ENCODE measurements around the gene ATP5ME.

ATP5ME gene

DNA sequence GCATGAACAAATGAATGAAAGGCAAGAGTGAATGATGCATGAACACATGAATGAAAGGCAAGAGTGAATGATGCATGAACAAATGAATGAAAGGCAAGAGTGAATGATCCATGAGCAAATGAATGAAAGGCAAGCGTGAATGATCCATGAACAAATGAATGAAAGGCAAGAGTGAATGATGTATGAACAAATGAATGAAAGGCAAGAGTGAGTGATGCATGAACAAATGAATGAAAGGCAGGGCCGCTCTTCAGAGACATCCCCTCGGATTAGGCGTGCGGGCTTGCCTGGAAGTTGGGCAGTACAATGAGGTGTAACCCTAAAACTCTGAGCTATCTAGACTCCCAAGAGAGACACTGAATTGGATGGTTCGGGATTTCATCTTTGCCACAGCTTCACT, 35.3 kb upstream of the ATP5ME start:
- H4K20me1 ChIP-seq (ENCODE audit: low read depth, low read length), result no peaks in the 10 kb centered on the region; the same call in 1 of the 2 replicates
- no peak overlapping the region for H3K9ac ChIP-seq (ENCODE audit: low read length)
- no peaks in the 10 kb centered on the region for H3K9me3 ChIP-seq (ENCODE audit: insufficient read depth, low read length)
- no peak for TF ChIP-seq EZH2phosphoT487 (conservative IDR thresholded peaks at IDR 0.05; ENCODE audit: low read length)
- TF ChIP-seq, protein P1, sequence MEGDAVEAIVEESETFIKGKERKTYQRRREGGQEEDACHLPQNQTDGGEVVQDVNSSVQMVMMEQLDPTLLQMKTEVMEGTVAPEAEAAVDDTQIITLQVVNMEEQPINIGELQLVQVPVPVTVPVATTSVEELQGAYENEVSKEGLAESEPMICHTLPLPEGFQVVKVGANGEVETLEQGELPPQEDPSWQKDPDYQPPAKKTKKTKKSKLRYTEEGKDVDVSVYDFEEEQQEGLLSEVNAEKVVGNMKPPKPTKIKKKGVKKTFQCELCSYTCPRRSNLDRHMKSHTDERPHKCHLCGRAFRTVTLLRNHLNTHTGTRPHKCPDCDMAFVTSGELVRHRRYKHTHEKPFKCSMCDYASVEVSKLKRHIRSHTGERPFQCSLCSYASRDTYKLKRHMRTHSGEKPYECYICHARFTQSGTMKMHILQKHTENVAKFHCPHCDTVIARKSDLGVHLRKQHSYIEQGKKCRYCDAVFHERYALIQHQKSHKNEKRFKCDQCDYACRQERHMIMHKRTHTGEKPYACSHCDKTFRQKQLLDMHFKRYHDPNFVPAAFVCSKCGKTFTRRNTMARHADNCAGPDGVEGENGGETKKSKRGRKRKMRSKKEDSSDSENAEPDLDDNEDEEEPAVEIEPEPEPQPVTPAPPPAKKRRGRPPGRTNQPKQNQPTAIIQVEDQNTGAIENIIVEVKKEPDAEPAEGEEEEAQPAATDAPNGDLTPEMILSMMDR (IDR thresholded peaks at IDR 0.05; ENCODE audit: insufficient read depth, low read length, poor library complexity, severe bottlenecking), result no peak
- no peaks in the 10 kb centered on the region for H3K36me3 ChIP-seq (ENCODE audit: low read length)
- H3K4me2 ChIP-seq (ENCODE audit: low read depth, low read length, poor library complexity, severe bottlenecking), result no peak overlapping the region
- no peak overlapping the region for H3K27ac ChIP-seq (ENCODE audit: low read depth, low read length)
- no peaks in the 10 kb centered on the region for H3K9me2 ChIP-seq (replicated peaks; ENCODE audit: insufficient read depth, low read length)
- no peak overlapping the region for H3K4me3 ChIP-seq (ENCODE audit: insufficient read depth, low read length, poor library complexity, severe bottlenecking)
- H2AFZ ChIP-seq (ENCODE audit: low read depth, low read length, severe bottlenecking), result no peak overlapping the region
- H3F3A ChIP-seq (ENCODE audit: insufficient read depth), result peaks cover 6% of the 10 kb centered on the region; the same call in 1 of the 2 replicates
- H3K27me3 ChIP-seq (ENCODE audit: low read length), result no peaks in the 10 kb centered on the region
- peaks cover 84% of the 10 kb centered on the region for H3K79me2 ChIP-seq (ENCODE audit: insufficient read depth, low read length)

DNA sequence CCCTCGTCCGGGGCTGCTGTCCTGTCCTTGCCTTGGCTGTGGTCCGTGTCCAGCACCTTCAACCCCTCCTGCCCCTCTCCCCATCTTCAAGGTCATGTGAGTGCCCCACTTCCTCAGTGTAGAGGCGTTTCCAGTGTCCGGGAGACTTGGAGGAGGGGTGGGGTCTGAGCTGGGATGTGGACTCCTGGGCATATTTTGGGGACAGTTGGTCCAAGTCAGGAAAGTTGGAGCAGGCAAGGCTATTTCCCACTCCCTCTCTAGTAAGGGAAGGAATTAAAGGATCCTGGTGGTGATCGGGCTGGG, 34.5 kb upstream of the ATP5ME start:
- Histone ChIP-seq H3K27ac (ENCODE audit: low read depth, low read length) (no peak overlapping the region), H3K9ac (ENCODE audit: low read length) (no peak overlapping the region), H2AFZ (ENCODE audit: low read depth, low read length, severe bottlenecking) (no peak overlapping the region), H3K9me2 (replicated peaks; ENCODE audit: insufficient read depth, low read length) (no peaks in the 10 kb centered on the region), H3K4me2 (ENCODE audit: low read depth, low read length, poor library complexity, severe bottlenecking) (no peak overlapping the region), H3K36me3 (ENCODE audit: low read length) (no peaks in the 10 kb centered on the region), H3K27me3 (ENCODE audit: low read length) (no peaks in the 10 kb centered on the region), H3K9me3 (ENCODE audit: insufficient read depth, low read length) (no peaks in the 10 kb centered on the region), H3F3A (ENCODE audit: insufficient read depth) (peaks cover 6% of the 10 kb centered on the region; the same call in 1 of the 2 replicates), H3K79me2 (ENCODE audit: insufficient read depth, low read length) (peaks cover 76% of the 10 kb centered on the region), H4K20me1 (ENCODE audit: low read depth, low read length) (no peaks in the 10 kb centered on the region; the same call in 1 of the 2 replicates), H3K4me3 (ENCODE audit: insufficient read depth, low read length, poor library complexity, severe bottlenecking) (no peak overlapping the region)
- no peak for TF ChIP-seq EZH2phosphoT487 (conservative IDR thresholded peaks at IDR 0.05; ENCODE audit: low read length)
- TF ChIP-seq, protein P1 (IDR thresholded peaks at IDR 0.05; ENCODE audit: insufficient read depth, low read length, poor library complexity, severe bottlenecking), result no peak

DNA sequence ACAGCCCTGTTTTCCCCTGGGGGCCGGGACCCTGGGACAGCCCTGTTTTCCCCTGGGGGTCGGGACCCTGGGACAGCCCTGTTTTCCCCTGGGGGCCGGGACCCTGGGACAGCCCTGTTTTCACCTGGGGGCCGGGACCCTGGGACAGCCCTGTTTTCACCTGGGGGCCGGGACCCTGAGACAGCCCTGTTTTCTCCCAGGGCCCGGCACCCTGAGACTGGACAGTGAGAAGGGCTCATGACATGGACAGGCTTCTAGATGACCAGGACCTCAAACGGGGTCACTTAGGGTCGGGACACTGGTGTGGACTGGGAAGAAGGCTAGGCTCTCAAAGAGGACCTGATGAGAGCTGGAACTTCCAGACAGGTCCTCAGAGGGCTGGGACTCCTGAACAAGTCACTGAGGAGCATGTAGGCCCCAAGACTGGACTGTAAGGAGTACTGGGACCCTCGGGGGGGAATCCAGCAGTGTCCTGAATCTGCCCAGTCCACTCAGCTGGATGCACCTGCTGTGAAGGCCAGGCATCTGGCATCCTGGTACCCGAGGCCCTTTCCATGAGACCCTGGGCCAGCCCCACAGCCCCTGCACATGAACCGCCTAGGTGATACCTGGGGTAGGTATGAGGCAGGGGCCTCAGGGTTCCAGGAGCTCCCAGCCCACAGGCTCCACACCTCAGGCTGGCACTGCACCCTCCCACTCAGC, 34.0 kb upstream of the ATP5ME start:
- no peaks in the 10 kb centered on the region for H3K27me3 ChIP-seq (ENCODE audit: low read length)

More for the DNA sequence above, 34.0 kb upstream of the ATP5ME start:
- H3K9me2 ChIP-seq (replicated peaks; ENCODE audit: insufficient read depth, low read length), result no peaks in the 10 kb centered on the region
- H3K79me2 ChIP-seq (ENCODE audit: insufficient read depth, low read length), result peaks cover 71% of the 10 kb centered on the region
- no peak overlapping the region for H3K4me3 ChIP-seq (ENCODE audit: insufficient read depth, low read length, poor library complexity, severe bottlenecking)
- H3K4me2 ChIP-seq (ENCODE audit: low read depth, low read length, poor library complexity, severe bottlenecking), result no peak overlapping the region
- H2AFZ ChIP-seq (ENCODE audit: low read depth, low read length, severe bottlenecking), result no peak overlapping the region
- TF ChIP-seq, protein P1 (IDR thresholded peaks at IDR 0.05; ENCODE audit: insufficient read depth, low read length, poor library complexity, severe bottlenecking), result no peak
- TF ChIP-seq EZH2phosphoT487 (conservative IDR thresholded peaks at IDR 0.05; ENCODE audit: low read length), result no peak
- no peaks in the 10 kb centered on the region for H3K36me3 ChIP-seq (ENCODE audit: low read length)
- H3K9ac ChIP-seq (ENCODE audit: low read length), result no peak overlapping the region
- H4K20me1 ChIP-seq (ENCODE audit: low read depth, low read length), result no peaks in the 10 kb centered on the region; the same call in 1 of the 2 replicates
- H3K27ac ChIP-seq (ENCODE audit: low read depth, low read length), result no peak overlapping the region
- H3K9me3 ChIP-seq (ENCODE audit: insufficient read depth, low read length), result no peaks in the 10 kb centered on the region
- H3F3A ChIP-seq (ENCODE audit: insufficient read depth), result peaks cover 6% of the 10 kb centered on the region; the same call in 1 of the 2 replicates

All from SU-DHL-6 (cell line).